ENCODE measurements around the gene EPRS1. TPM values are rescaled to one million over a fixed set of nuclear protein-coding genes. Genes with fewer than 3 reads are reported as not detected.
A peak's percentile ranks its signal among the peaks of the same experiment; 100 is the strongest.

EPRS1 gene
- total and polyA plus RNA-seq, 2 of the 13 experiments (the other 11 are each of a cell fraction or from before 2014, with no cell fraction given) = 86.1 to 124 TPM

DNA sequence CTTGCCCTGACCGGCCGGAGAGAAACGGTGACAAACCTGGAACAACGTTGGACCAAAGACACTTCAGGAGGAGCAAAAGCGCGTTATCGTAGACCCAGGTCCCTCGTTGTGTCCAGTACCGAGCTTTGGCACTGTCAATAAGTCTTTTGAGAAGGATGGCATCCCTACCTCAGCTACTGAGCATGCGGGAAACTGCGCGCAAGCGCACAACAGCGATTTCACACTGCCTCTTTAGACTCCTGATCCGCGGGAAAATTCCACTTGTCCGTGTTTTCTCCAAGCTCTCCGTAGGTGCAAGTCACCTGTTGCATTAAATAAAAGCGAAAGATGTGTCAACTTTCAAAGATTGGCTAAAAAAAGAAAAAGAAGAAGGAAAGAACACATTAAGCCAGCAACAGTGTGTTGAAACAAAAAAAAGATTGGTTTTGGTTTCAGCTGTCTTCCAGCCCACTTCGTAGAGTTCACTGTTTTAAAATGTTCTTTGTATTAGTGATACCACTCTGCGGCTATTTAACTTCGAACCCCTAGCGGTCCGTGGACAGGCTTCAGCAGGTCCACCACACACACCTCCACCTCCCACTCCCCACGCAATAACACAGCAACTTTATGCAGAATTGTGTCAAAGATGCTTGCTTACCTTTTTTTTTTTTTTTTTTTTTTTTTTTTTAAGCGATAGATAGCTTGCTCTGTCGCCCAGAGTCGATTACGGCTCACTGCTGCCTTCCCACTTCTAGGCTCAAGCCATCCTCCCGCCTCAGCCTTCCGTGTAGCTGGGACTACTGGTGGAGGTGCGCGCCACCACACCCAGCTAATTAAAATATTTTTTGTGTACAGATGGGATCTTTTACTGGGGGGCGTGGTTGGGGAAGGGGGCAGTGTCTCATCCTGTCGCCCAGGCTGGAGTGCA, 43.6 kb upstream of the EPRS1 start, which contains the start of gene BPNT1 (continued):
- no peak for TF ChIP-seq MAFK (conservative IDR thresholded peaks at IDR 0.05 in 1 of 2, IDR thresholded peaks at IDR 0.05 in 1 of 2; ENCODE audit: low read length in 2 of 2)
- no peak for TF ChIP-seq SRSF1 (optimal IDR thresholded peaks at IDR 0.05; ENCODE audit: low read depth, low read length)
- TF ChIP-seq KDM5B (CRISPR knock-in tag; IDR thresholded peaks at IDR 0.05; ENCODE audit: borderline replicate concordance) = no peak; the same call in 1 of the 2 replicates
- no peak for TF ChIP-seq JUNB (CRISPR knock-in tag; IDR thresholded peaks at IDR 0.05; ENCODE audit: borderline replicate concordance)
- no peak for TF ChIP-seq ZBTB8A (CRISPR knock-in tag; IDR thresholded peaks at IDR 0.05; ENCODE audit: borderline replicate concordance, low read depth)
- TF ChIP-seq, protein P1, sequence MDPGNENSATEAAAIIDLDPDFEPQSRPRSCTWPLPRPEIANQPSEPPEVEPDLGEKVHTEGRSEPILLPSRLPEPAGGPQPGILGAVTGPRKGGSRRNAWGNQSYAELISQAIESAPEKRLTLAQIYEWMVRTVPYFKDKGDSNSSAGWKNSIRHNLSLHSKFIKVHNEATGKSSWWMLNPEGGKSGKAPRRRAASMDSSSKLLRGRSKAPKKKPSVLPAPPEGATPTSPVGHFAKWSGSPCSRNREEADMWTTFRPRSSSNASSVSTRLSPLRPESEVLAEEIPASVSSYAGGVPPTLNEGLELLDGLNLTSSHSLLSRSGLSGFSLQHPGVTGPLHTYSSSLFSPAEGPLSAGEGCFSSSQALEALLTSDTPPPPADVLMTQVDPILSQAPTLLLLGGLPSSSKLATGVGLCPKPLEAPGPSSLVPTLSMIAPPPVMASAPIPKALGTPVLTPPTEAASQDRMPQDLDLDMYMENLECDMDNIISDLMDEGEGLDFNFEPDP (CRISPR knock-in tag; conservative IDR thresholded peaks at IDR 0.05) = no peak
- peak; percentile 90 for TF ChIP-seq SAP130 (CRISPR knock-in tag; IDR thresholded peaks at IDR 0.05; ENCODE audit: low read depth)
- no peak for TF ChIP-seq PHF5A (CRISPR knock-in tag; IDR thresholded peaks at IDR 0.05; ENCODE audit: low read depth, unreplicated experiment)
- TF ChIP-seq, protein P2, sequence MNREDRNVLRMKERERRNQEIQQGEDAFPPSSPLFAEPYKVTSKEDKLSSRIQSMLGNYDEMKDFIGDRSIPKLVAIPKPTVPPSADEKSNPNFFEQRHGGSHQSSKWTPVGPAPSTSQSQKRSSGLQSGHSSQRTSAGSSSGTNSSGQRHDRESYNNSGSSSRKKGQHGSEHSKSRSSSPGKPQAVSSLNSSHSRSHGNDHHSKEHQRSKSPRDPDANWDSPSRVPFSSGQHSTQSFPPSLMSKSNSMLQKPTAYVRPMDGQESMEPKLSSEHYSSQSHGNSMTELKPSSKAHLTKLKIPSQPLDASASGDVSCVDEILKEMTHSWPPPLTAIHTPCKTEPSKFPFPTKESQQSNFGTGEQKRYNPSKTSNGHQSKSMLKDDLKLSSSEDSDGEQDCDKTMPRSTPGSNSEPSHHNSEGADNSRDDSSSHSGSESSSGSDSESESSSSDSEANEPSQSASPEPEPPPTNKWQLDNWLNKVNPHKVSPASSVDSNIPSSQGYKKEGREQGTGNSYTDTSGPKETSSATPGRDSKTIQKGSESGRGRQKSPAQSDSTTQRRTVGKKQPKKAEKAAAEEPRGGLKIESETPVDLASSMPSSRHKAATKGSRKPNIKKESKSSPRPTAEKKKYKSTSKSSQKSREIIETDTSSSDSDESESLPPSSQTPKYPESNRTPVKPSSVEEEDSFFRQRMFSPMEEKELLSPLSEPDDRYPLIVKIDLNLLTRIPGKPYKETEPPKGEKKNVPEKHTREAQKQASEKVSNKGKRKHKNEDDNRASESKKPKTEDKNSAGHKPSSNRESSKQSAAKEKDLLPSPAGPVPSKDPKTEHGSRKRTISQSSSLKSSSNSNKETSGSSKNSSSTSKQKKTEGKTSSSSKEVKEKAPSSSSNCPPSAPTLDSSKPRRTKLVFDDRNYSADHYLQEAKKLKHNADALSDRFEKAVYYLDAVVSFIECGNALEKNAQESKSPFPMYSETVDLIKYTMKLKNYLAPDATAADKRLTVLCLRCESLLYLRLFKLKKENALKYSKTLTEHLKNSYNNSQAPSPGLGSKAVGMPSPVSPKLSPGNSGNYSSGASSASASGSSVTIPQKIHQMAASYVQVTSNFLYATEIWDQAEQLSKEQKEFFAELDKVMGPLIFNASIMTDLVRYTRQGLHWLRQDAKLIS (CRISPR knock-in tag; IDR thresholded peaks at IDR 0.05) = 0 out of 2 replicates have a peak, but pooled peaks have one; percentile 15
- no peak for TF ChIP-seq ZFP82 (CRISPR knock-in tag; IDR thresholded peaks at IDR 0.05; ENCODE audit: borderline replicate concordance)
- TF ChIP-seq ZNF749 (CRISPR knock-in tag; IDR thresholded peaks at IDR 0.05; ENCODE audit: borderline replicate concordance) = peak; percentile 74; the same call in 1 of the 2 replicates
- TF ChIP-seq POLR2A (IDR thresholded peaks at IDR 0.05; ENCODE audit: insufficient read depth in 1 of 2, low read depth in 2 of 2, low read length in 2 of 2) = peak; percentile 78 to 94
- TF ChIP-seq ZNF766 (CRISPR knock-in tag; IDR thresholded peaks at IDR 0.05; ENCODE audit: borderline replicate concordance) = 0 out of 2 replicates have a peak, but pooled peaks have one; percentile 26
- no peak for TF ChIP-seq ZNF543 (CRISPR knock-in tag; IDR thresholded peaks at IDR 0.05)
- 0 out of 2 replicates have a peak, but pooled peaks have one; percentile 62 for TF ChIP-seq ZNF34 (CRISPR knock-in tag; IDR thresholded peaks at IDR 0.05; ENCODE audit: borderline replicate concordance)
- TF ChIP-seq CHD2 (IDR thresholded peaks at IDR 0.05; ENCODE audit: low read depth, low read length) = no peak
- TF ChIP-seq ATF7 (IDR thresholded peaks at IDR 0.05) = no peak
- TF ChIP-seq ATF7 (CRISPR knock-in tag; IDR thresholded peaks at IDR 0.05) = no peak
- TF ChIP-seq ZNF24 (IDR thresholded peaks at IDR 0.05) = no peak
- TF ChIP-seq KDM1A (CRISPR knock-in tag; IDR thresholded peaks at IDR 0.05) = no peak
- TF ChIP-seq, protein P3, sequence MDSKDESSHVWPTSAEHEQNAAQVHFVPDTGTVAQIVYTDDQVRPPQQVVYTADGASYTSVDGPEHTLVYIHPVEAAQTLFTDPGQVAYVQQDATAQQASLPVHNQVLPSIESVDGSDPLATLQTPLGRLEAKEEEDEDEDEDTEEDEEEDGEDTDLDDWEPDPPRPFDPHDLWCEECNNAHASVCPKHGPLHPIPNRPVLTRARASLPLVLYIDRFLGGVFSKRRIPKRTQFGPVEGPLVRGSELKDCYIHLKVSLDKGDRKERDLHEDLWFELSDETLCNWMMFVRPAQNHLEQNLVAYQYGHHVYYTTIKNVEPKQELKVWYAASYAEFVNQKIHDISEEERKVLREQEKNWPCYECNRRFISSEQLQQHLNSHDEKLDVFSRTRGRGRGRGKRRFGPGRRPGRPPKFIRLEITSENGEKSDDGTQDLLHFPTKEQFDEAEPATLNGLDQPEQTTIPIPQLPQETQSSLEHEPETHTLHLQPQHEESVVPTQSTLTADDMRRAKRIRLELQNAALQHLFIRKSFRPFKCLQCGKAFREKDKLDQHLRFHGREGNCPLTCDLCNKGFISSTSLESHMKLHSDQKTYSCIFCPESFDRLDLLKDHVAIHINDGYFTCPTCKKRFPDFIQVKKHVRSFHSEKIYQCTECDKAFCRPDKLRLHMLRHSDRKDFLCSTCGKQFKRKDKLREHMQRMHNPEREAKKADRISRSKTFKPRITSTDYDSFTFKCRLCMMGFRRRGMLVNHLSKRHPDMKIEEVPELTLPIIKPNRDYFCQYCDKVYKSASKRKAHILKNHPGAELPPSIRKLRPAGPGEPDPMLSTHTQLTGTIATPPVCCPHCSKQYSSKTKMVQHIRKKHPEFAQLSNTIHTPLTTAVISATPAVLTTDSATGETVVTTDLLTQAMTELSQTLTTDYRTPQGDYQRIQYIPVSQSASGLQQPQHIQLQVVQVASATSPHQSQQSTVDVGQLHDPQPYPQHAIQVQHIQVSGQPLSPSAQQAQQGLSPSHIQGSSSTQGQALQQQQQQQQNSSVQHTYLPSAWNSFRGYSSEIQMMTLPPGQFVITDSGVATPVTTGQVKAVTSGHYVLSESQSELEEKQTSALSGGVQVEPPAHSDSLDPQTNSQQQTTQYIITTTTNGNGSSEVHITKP (CRISPR knock-in tag; IDR thresholded peaks at IDR 0.05; ENCODE audit: low read depth) = no peak
